IMR-90 (cell line): ENCODE data around the gene ZNF878. TPM values are rescaled to one million over a fixed set of nuclear protein-coding genes. Genes with fewer than 3 reads are reported as not detected.

Source experiments
- ATAC-seq: fragments of 200-7000 bp; cut with Tn5 transposase; 2 replicates; pipeline ENCODE4 v1.9.1; 2020; ENCODE audit warnings: low read depth, mild to moderate bottlenecking, moderate library complexity
- BruUV-seq: library from RNA; stranded (reverse); fragments of 400-500 nt; replicated peaks from 2 replicates; lab custom pipeline; 2021; lab: Mats Ljungman, UMichigan
- CTCF ChIA-PET: fragments of 300-600 bp; formaldehyde crosslinking; extraction: SDS; loops from one replicate; lab custom pipeline; 2021; ENCODE audit warnings: antibody characterized with exemption; lab: Yijun Ruan, JAX
- POLR2A ChIA-PET: fragments of 300-600 bp; sonication (Branson Sonifier 250); formaldehyde crosslinking; loops from one replicate; lab custom pipeline; 2022; ENCODE audit warnings: antibody characterized with exemption; ENCODE audit not compliant: unreplicated experiment; lab: Charles Lee
- DNase-seq: peaks from one replicate; pipeline ENCODE4 v3.0.0; 2013
- H2AFZ ChIP-seq: replicated peaks from 2 replicates; pipeline ENCODE3; 2013; ENCODE audit warnings: low read length, mild to moderate bottlenecking; ENCODE audit not compliant: poor library complexity
- H2AK5ac ChIP-seq: 2 replicates; pipeline ENCODE4 v1.6.1; 2013; ENCODE audit warnings: low read depth, low read length, inconsistent platforms
- H2AK9ac ChIP-seq: replicated peaks from 2 replicates; pipeline ENCODE3; 2013; ENCODE audit warnings: mild to moderate bottlenecking, low read depth, low read length, moderate library complexity; ENCODE audit not compliant: poor library complexity
- H2BK120ac ChIP-seq: 2 replicates; pipeline ENCODE4 v1.6.1; 2013; ENCODE audit warnings: low read depth, low read length, inconsistent platforms
- H2BK15ac ChIP-seq: 3 replicates; pipeline ENCODE4 v1.6.1; 2013; ENCODE audit warnings: low read depth, low read length, inconsistent platforms
- H2BK20ac ChIP-seq: 2 replicates; pipeline ENCODE4 v1.6.1; 2013; ENCODE audit warnings: low read depth, mild to moderate bottlenecking, inconsistent platforms, low read length, moderate library complexity
- H2BK5ac ChIP-seq: 2 replicates; pipeline ENCODE4 v1.6.1; 2013; ENCODE audit warnings: mild to moderate bottlenecking, low read depth, low read length, inconsistent platforms; ENCODE audit not compliant: poor library complexity, severe bottlenecking
- H3K14ac ChIP-seq: replicated peaks from 2 replicates; pipeline ENCODE4 v1.6.1; 2013; ENCODE audit warnings: low read depth, low read length, inconsistent platforms
- H3K18ac ChIP-seq: 2 replicates; pipeline ENCODE4 v1.6.1; 2013; ENCODE audit warnings: low read depth, low read length, control low read depth
- H3K23ac ChIP-seq: 2 replicates; pipeline ENCODE4 v1.6.1; 2013; ENCODE audit warnings: low read depth, low read length, inconsistent platforms
- H3K27ac ChIP-seq: 2 replicates; pipeline ENCODE4 v1.5.1; 2013; ENCODE audit warnings: mild to moderate bottlenecking, control low read depth, low read length; ENCODE audit not compliant: insufficient read depth
- H3K27me3 ChIP-seq: 2 replicates; pipeline ENCODE4 v1.6.1; 2013; ENCODE audit warnings: low read length; ENCODE audit not compliant: control insufficient read depth, insufficient read depth
- H3K36me3 ChIP-seq: 2 replicates; pipeline ENCODE4 v1.6.1; 2013; ENCODE audit warnings: low read length, mixed read lengths; ENCODE audit not compliant: control insufficient read depth, insufficient read depth
- H3K4ac ChIP-seq: 2 replicates; pipeline ENCODE4 v1.6.1; 2013; ENCODE audit warnings: low read depth, low read length, inconsistent platforms
- H3K4me1 ChIP-seq: 2 replicates; pipeline ENCODE4 v1.6.1; 2013; ENCODE audit warnings: low read length, mixed read lengths; ENCODE audit not compliant: control insufficient read depth, insufficient read depth
- H3K4me2 ChIP-seq: 2 replicates; pipeline ENCODE4 v1.6.1; 2013; ENCODE audit warnings: low read depth, mild to moderate bottlenecking, control low read depth, low read length, moderate library complexity
- H3K4me3 ChIP-seq: 2 replicates; pipeline ENCODE4 v1.5.1; 2013; ENCODE audit warnings: low read depth, mild to moderate bottlenecking, control low read depth, low read length, moderate library complexity; ENCODE audit not compliant: insufficient read depth
- H3K56ac ChIP-seq: 2 replicates; pipeline ENCODE4 v1.6.1; 2013; ENCODE audit warnings: low read length, inconsistent platforms; ENCODE audit not compliant: insufficient read depth; ENCODE audit errors: extremely low read depth
- H3K79me1 ChIP-seq, 2 experiments: 2 replicates each; pipeline ENCODE4 v1.6.1; 2013; ENCODE audit warnings: low read length in 2 of 2, inconsistent platforms in 1 of 2, low read depth in 1 of 2
- H3K9ac ChIP-seq: 2 replicates; pipeline ENCODE4 v1.6.1; 2013; ENCODE audit warnings: low read depth, low read length, control low read depth
- H3K9me1 ChIP-seq: 2 replicates; pipeline ENCODE4 v1.6.1; 2013; ENCODE audit warnings: low read length, inconsistent platforms; ENCODE audit not compliant: insufficient read depth
- H3K9me3 ChIP-seq: 2 replicates; pipeline ENCODE4 v1.6.1; 2013; ENCODE audit warnings: low read length; ENCODE audit not compliant: control insufficient read depth, insufficient read depth
- H4K20me1 ChIP-seq: 2 replicates; pipeline ENCODE4 v1.6.1; 2013; ENCODE audit warnings: low read length, inconsistent platforms; ENCODE audit not compliant: insufficient read depth
- H4K5ac ChIP-seq: 2 replicates; pipeline ENCODE4 v1.6.1; 2013; ENCODE audit warnings: mild to moderate bottlenecking, low read depth, low read length, control low read depth
- H4K8ac ChIP-seq, 2 experiments: 2 replicates each; pipeline ENCODE4 v1.6.1; 2013; ENCODE audit warnings: low read depth in 2 of 2, low read length in 2 of 2, control low read depth in 1 of 2, inconsistent platforms in 1 of 2
- H4K91ac ChIP-seq: 2 replicates; pipeline ENCODE4 v1.6.1; 2013; ENCODE audit warnings: low read depth, low read length, inconsistent platforms; ENCODE audit not compliant: insufficient read depth
- FOS ChIP-seq: fragments of 150-350 bp; IDR thresholded peaks from 2 replicates; pipeline ENCODE4 v1.6.1; 2016; ENCODE audit warnings: low read depth, low read length
- NFE2L2 ChIP-seq: fragments of 150-350 bp; IDR thresholded peaks from 2 replicates; pipeline ENCODE4 v1.6.1; 2016; ENCODE audit warnings: low read depth, mild to moderate bottlenecking, low read length
- WGBS, 2 experiments: methylation state at CpG; one replicate each; pipeline versions ENCODE4 v1.1.5 to v1.1.7; 2013; ENCODE audit warnings: missing lambda C conversion rate in 2 of 2; ENCODE audit not compliant: insufficient read length in 1 of 2; ENCODE audit errors: extremely low coverage in 2 of 2; 5-methylcytosine and 5-hydroxymethylcytosine counted together
- dilution Hi-C: fragments of 300-500 bp; cut with HindIII; formaldehyde crosslinking; loops from one replicate; pipeline ENCODE4 v1.14.3; 2018; ENCODE audit warnings: low sequenced_read_pairs; ENCODE audit not compliant: unreplicated experiment
- in situ Hi-C: fragments of 300-500 bp; cut with MboI; formaldehyde crosslinking; loops from 3 replicates; pipeline ENCODE4 v1.14.3; 2019; ENCODE audit warnings: low sequenced_read_pairs, inconsistent platforms, mixed read lengths
- intact Hi-C: fragments of 100-400 bp; cut with micrococcal nuclease; formaldehyde crosslinking; loops from 2 replicates; pipeline ENCODE4 v1.10.0; 2022
- polyA plus RNA-seq, 3 experiments: library from polyadenylated mRNA; depleted of rRNA; stranded (reverse); fragments of >200 nt; gene quantifications; 2 replicates each; pipeline ENCODE4 v1.2.3, GENCODE V29; 2012; ENCODE audit warnings: low replicate concordance in 1 of 3
- total RNA-seq: library from RNA; depleted of rRNA; stranded (reverse); fragments of >200 nt; gene quantifications from 2 replicates; pipeline ENCODE4 v1.2.3, GENCODE V29; 2012

The ZNF878 gene
- total and polyA plus RNA-seq, 2 of the 4 experiments (the other 2 are of a cell fraction), result 0.05 to 0.36 TPM

DNA sequence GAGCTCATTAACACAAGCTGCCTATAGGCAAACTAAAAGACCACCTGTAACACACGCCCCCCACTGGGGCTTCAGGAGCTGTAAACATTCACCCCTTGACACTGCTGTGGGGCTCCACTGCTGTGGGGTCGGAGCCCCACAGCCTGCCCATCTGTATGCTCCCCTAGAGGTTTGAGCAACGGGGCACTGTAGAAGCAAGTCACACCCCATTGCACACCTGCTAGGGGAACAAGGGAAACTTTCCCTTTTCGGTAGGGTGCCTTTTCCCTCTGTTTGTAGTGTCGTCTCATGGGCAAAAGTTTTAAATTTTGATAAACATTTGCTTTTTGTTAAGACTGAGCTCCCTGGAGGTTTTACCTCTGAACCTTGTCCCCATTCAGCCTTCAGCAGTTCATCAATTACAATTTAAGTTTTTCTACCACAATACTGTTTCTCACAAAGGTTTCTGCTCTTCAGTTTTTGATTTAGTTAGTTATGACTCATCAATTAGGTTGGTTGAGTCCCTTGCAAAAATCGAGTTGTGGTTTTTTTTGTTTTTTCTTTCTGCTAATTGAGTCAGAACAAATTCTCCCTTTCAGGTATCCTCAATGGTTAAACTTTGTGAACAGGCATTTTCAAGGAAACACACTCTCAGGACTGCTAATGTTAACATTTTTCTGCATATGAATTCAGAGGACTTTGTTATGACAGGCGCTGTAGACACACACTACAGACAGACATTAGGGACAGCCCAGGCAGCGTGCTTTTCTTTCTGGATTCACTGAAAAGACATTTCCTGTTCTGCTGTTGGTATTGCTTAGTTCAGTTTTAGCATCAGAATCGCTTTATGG is 52.4 kb downstream of the ZNF878 start:
- no peaks in the 10 kb centered on the region for H3K9me1 ChIP-seq
- ChIA-PET POLR2A (no interaction called here), CTCF (no interaction called here)
- no peak overlapping the region for H2BK20ac ChIP-seq
- H2AFZ ChIP-seq, result no peak overlapping the region
- H2BK5ac ChIP-seq, result peak overlapping the region; percentile 8
- no peaks in the 10 kb centered on the region for H3K27me3 ChIP-seq
- no peak overlapping the region for H2BK15ac ChIP-seq
- H3K23ac ChIP-seq, result no peak overlapping the region
- H3K36me3 ChIP-seq, result peaks cover 7% of the 10 kb centered on the region; the same call in 1 of the 2 replicates
- no peak overlapping the region for H4K8ac ChIP-seq
- TF ChIP-seq NFE2L2 (no peak), FOS (peak; percentile 78)
- H3K14ac ChIP-seq, result no peak overlapping the region
- H3K79me1 ChIP-seq, result peaks cover 16 to 21% of the 10 kb centered on the region in 2 experiments
- H3K18ac ChIP-seq, result no peak overlapping the region
- H4K20me1 ChIP-seq, result peaks cover 5% of the 10 kb centered on the region; the same call in 1 of the 2 replicates
- no peak overlapping the region for H3K27ac ChIP-seq
- intact Hi-C loops (no loop called here), dilution Hi-C loops (no loop called here), in situ Hi-C loops (no loop called here)
- no TSS peak for BruUV-seq
- no peak overlapping the region for H3K9ac ChIP-seq
- H3K4me1 ChIP-seq, result peaks cover 3% of the 10 kb centered on the region
- H3K4me3 ChIP-seq, result no peak overlapping the region
- no peak overlapping the region for H2BK120ac ChIP-seq
- H4K91ac ChIP-seq, result no peak overlapping the region
- H4K5ac ChIP-seq, result no peak overlapping the region
- H2AK5ac ChIP-seq, result no peak overlapping the region
- no peak overlapping the region for H3K56ac ChIP-seq
- WGBS, 2 experiments, result 60% methylated on average over 2 of the region's 9 CpGs; no CpG with 5 or more reads in 1 of the 2 experiments
- H3K4me2 ChIP-seq, result peak overlapping the region; percentile 63; the same call in 1 of the 2 replicates
- H3K9me3 ChIP-seq, result no peaks in the 10 kb centered on the region
- H2AK9ac ChIP-seq, result no peak overlapping the region
- DNase-seq (peak; percentile 43), ATAC-seq (peak; percentile 35)
- no peak overlapping the region for H3K4ac ChIP-seq
